Panc1 (cell line): ENCODE results near the gene LTBP3. TPM values are rescaled to one million over a fixed set of nuclear protein-coding genes. Genes with fewer than 3 reads are reported as not detected.
"Not testable (repeated sequence)": the region's sequence is repeated elsewhere in the genome, so short reads cannot be mapped to it uniquely, and the experiment has no call there.

Source experiments
- ATAC-seq: fragments of 200-7000 bp; cut with Tn5 transposase; 2 replicates; pipeline ENCODE4 v1.9.1; 2020; ENCODE audit warnings: mild to moderate bottlenecking, moderate library complexity
- BruUV-seq: library from RNA; stranded (reverse); fragments of 400-500 nt; replicated peaks from 2 replicates; lab custom pipeline; 2021; lab: Mats Ljungman, UMichigan
- CTCF ChIA-PET: fragments of 300-600 bp; sonication (Branson Sonifier 250); formaldehyde crosslinking; loops from one replicate; lab custom pipeline; 2022; ENCODE audit warnings: antibody characterized with exemption; lab: Charles Lee
- POLR2A ChIA-PET: fragments of 300-600 bp; sonication (Branson Sonifier 250); formaldehyde crosslinking; loops from one replicate; lab custom pipeline; 2022; ENCODE audit warnings: antibody characterized with exemption; lab: Charles Lee
- DNase-seq: peaks from one replicate; pipeline ENCODE4 v3.0.0-alpha.2; 2010; ENCODE audit warnings: low read depth, low spot score
- H3K27ac ChIP-seq: 2 replicates; pipeline ENCODE4 v1.5.1; 2011; ENCODE audit warnings: mild to moderate bottlenecking, low read length, inconsistent platforms
- H3K27me3 ChIP-seq: fragments of 200-500 bp; sonication (Bioruptor generic); 2 replicates; pipeline ENCODE4 v1.6.0; 2014; ENCODE audit warnings: low read length, inconsistent platforms; ENCODE audit not compliant: control insufficient read depth, insufficient read depth
- H3K36me3 ChIP-seq: fragments of 200-500 bp; sonication (Bioruptor generic); 2 replicates; pipeline ENCODE4 v1.5.1; 2014; ENCODE audit warnings: inconsistent platforms, mild to moderate bottlenecking, low read length, moderate library complexity; ENCODE audit not compliant: control insufficient read depth, insufficient read depth
- H3K4me1 ChIP-seq: 2 replicates; pipeline ENCODE4 v1.5.1; 2011; ENCODE audit warnings: inconsistent platforms, mild to moderate bottlenecking, low read length, moderate library complexity; ENCODE audit not compliant: control insufficient read depth, insufficient read depth
- H3K4me3 ChIP-seq, 2 experiments: 2 replicates each; pipeline ENCODE4 v1.5.1; 2011 to 2012; ENCODE audit warnings: low read depth in 2 of 2, low read length in 2 of 2, mild to moderate bottlenecking in 2 of 2, inconsistent platforms in 1 of 2, moderate library complexity in 1 of 2
- H3K9me3 ChIP-seq: fragments of 200-500 bp; sonication (Bioruptor generic); 2 replicates; pipeline ENCODE4 v1.5.1; 2014; ENCODE audit warnings: low read depth, mild to moderate bottlenecking, inconsistent platforms, low read length, moderate library complexity; ENCODE audit not compliant: control insufficient read depth, insufficient read depth
- CTCF ChIP-seq: fragments of 450-650 bp; IDR thresholded peaks from 2 replicates; pipeline ENCODE4 v1.5.1; 2017; ENCODE audit warnings: mild to moderate bottlenecking
- POLR2AphosphoS5 ChIP-seq: IDR thresholded peaks from 2 replicates; pipeline ENCODE4 v1.6.1; 2012; ENCODE audit warnings: mild to moderate bottlenecking, low read depth, low read length, moderate library complexity
- REST ChIP-seq, 2 experiments: IDR thresholded peaks; 2 replicates each; pipeline ENCODE4 v1.6.1; 2011 to 2012; ENCODE audit warnings: low read depth in 2 of 2, control low read depth in 1 of 2, low read length in 1 of 2, mild to moderate bottlenecking in 1 of 2, moderate library complexity in 1 of 2; ENCODE audit not compliant: insufficient read depth in 1 of 2
- SIN3A ChIP-seq: IDR thresholded peaks from 2 replicates; pipeline ENCODE4 v1.6.1; 2012; ENCODE audit warnings: low read depth, mild to moderate bottlenecking, low read length, moderate library complexity, borderline replicate concordance; ENCODE audit not compliant: insufficient read depth
- TCF7L2 ChIP-seq: IDR thresholded peaks from 2 replicates; pipeline ENCODE4 v1.6.1; 2011; ENCODE audit warnings: mild to moderate bottlenecking, low read depth, low read length, inconsistent platforms
- in situ Hi-C: cut with HindIII; loops from 2 replicates; pipeline ENCODE4 v1.10.0; 2016; ENCODE audit warnings: low sequenced_read_pairs, low pct_unique_long_range_greater_than_20kb
- intact Hi-C: fragments of 100-400 bp; cut with micrococcal nuclease; formaldehyde crosslinking; loops from one replicate; pipeline ENCODE4 v1.10.0; 2022; ENCODE audit not compliant: unreplicated experiment
- total RNA-seq: library from RNA; stranded (reverse); gene quantifications from one replicate; pipeline ENCODE4 v1.2.1, GENCODE V29; 2021; ENCODE audit not compliant: unreplicated experiment

LTBP3 gene
- total RNA-seq, 1 experiment from 2014 or later: 133 TPM

- no peak for TF ChIP-seq CTCF
- no peak for TF ChIP-seq SIN3A
- TF ChIP-seq POLR2AphosphoS5: no peak
- no peak for TF ChIP-seq REST (IDR thresholded peaks at IDR 0.05; ENCODE audit: insufficient read depth in 1 of 2, low read depth in 2 of 2, low read length in 1 of 2)
- TF ChIP-seq TCF7L2: no peak
- in situ Hi-C loops: no loop called here
- H3K4me3 ChIP-seq: peak overlapping the region; percentile 5 to 39; a peak in 3 of 4 replicates
- CTCF ChIA-PET: no interaction called here
- no peaks in the 10 kb centered on the region for H3K27me3 ChIP-seq
- no peaks in the 10 kb centered on the region for H3K9me3 ChIP-seq
- BruUV-seq: no TSS peak
- ATAC-seq: peak; percentile 19
- H3K27ac ChIP-seq: 0 out of 2 replicates have a peak overlapping the region, but pooled peaks have one; percentile 15
- H3K4me1 ChIP-seq: peaks cover 5% of the 10 kb centered on the region; the same call in 1 of the 2 replicates
- no peak for DNase-seq
- intact Hi-C loops: no loop called here
- H3K36me3 ChIP-seq: no peaks in the 10 kb centered on the region
- POLR2A ChIA-PET: interaction anchor here (0.7 kb wide), 1 partner anchor 28 kb away, joined by 3 read pairs; no protein-coding TSS in a partner anchor
Observed at GRCh38 chr11:65524014-65524740, 34.0 kb downstream of the LTBP3 start.

GRCh38 chr11:65523631-65523968, 34.6 kb downstream of the LTBP3 start:
- in situ Hi-C loops, POLR2A ChIA-PET, CTCF ChIA-PET: not testable (repeated sequence)

GRCh38 chr11:65522718-65523630, 35.2 kb downstream of the LTBP3 start:
- ATAC-seq, POLR2A ChIA-PET, H3K36me3 ChIP-seq, CTCF ChIA-PET, H3K9me3 ChIP-seq, H3K4me3 ChIP-seq, DNase-seq, H3K4me1 ChIP-seq, BruUV-seq, intact Hi-C loops, in situ Hi-C loops, H3K27ac ChIP-seq, H3K27me3 ChIP-seq: not testable (repeated sequence)

More at GRCh38 chr11:65523631-65523968, 34.6 kb downstream of the LTBP3 start:
- H3K27me3 ChIP-seq, H3K27ac ChIP-seq, intact Hi-C loops, H3K4me1 ChIP-seq, DNase-seq, BruUV-seq, H3K4me3 ChIP-seq, H3K36me3 ChIP-seq, H3K9me3 ChIP-seq, ATAC-seq: not testable (repeated sequence)

GRCh38 chr11:65521777-65522521, 36.2 kb downstream of the LTBP3 start:
- ATAC-seq, intact Hi-C loops, H3K36me3 ChIP-seq, DNase-seq, H3K4me1 ChIP-seq, H3K4me3 ChIP-seq, in situ Hi-C loops, BruUV-seq, H3K9me3 ChIP-seq, H3K27me3 ChIP-seq, CTCF ChIA-PET, POLR2A ChIA-PET, H3K27ac ChIP-seq: not testable (repeated sequence)
